ENCODE data around the gene CYP4B1.

CYP4B1 gene

DNA sequence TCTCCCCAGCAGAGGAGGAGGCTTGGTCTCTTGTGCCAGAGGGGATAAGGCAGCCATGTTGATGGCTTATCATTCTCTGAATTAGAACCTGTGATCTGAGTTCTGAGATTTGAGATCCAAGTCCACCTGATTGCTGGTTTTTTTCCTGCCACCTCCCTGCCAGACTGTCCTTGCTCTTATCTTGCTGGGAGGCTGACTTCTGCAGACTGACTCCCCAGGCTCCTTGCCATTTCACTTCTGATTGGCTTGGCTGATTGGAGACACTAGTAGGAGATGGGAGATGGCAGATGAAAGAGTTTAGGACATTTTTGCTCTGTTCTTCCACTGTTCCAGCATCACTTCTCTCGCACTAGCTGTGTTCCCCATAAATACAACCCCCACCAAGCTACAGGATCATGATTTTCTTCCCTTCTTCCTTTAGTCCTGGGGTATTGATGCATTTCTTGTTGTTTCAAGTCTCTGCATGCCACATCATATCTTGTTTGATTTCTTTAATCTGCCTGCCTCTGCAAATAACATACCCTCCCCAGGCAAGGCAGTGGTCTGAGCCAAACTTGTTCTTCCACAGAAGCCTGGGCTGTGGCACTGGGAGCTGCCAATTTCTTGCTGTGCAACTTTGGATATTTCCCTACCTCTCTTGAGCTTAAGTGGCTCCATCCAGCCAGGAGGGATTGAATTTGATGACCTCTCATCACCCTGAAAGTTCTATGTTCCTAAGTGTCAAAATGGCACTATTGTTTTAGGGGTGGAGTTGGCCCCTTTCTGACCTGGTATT is 963 bp upstream of the CYP4B1 start:
- no peak for DNase-seq

DNA sequence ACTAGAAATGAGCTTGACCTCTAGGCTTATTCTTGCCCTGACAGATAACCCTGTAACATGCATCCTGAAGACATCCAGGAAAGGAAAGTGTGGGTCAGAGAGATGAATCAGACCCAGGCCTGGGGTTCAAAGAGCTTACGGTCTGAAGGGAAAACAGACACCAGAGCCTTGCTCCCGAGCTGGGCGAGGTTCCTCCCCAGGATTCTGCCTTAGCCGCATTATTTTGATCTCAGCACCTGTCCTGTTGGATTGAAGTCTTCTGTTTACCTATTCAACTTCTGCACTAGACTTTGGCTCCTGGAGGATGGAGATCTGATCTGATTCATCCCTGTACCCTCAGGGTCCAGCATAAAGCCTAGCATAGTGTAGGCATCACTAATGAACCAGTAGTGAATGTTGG is 1.9 kb downstream of the CYP4B1 start:
- no peak for DNase-seq

DNA sequence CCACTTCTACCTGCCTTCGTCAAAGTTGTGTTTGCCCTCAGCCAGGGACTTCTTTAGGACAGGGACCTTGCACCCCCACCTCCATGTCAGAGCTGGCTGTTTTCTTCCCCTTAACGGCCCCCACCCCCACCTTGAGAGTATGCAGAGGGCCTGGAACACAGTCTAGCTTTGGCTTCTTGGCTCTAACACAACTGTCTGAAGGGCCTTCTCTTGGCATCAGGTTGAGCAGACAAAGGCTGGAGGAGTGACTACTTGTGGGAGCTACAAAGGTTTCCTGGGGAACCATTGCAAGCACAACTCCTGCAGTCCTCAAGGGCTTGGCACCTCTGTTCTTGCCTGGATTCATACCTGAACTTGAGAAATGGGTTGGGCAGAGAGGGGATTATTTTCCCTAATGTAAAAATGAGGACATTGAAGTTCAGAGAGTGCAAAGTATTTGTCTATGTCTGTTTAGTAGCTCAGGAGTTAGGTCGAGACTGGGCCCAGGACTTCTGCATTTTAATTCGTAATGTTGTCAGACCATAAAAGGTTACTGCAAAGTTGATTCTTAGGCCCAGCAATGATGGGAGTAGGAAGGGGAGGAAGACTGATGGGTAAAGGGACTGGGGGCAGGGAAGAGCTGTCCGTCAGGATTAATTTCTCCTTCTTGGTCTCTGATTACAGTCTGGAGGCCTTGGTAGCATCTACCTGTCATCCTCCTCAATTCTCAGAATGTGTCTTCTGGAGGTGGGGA is 2.6 kb downstream of the CYP4B1 start:
- DNase-seq: no peak

DNA sequence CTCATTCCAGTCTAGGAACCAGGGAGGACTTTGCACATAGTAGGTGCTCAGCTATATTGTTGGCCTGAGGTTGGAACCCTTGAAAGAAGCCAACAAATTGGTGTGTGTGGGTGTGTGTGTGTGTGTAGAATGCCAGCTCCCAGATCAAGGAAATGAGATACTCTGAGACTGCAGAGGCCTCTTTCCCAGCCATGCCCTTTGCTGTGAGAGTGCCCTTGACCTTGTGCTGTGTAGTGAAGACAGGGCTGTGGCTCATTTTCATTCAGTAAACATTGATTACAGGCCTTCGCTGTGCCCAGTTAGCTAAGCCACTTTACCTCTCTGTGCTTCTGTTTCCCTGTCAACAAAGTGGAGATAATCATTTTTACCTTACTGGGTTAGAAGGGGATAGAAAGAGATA is 3.2 kb downstream of the CYP4B1 start:
- no peak for DNase-seq

DNA sequence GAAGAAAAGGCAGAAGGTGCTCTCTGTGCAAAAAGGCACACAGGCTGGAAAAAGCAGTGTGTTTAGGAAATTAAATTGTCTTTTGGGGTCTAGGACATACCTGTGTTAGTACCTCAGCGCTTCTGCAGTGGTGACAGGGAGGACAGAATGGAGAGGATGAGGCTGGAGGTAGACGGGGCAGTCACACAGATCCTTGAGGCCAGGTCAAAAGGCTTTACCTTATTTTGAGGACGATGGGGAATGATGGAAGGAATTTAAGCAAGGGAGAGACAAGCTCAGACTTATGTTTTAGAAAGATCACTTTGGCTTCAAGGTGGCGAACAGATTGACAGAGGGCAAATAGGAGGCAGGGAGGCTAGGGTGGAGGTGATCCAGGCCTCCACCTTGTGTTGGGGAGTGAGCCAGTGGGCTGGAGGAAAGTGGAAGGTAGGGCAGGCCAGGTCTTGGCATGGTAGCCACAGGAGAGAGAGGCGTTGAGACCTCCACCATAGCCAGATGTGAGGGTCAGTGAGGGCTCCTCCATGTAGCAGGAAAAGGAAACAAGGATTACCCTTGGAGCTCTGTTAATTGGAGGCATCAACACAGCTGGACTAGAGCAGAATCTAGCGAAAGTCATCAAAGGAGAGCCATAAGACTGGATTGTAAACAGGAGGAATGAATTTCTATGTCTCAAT is 4.2 kb downstream of the CYP4B1 start:
- DNase-seq: no peak

DNA sequence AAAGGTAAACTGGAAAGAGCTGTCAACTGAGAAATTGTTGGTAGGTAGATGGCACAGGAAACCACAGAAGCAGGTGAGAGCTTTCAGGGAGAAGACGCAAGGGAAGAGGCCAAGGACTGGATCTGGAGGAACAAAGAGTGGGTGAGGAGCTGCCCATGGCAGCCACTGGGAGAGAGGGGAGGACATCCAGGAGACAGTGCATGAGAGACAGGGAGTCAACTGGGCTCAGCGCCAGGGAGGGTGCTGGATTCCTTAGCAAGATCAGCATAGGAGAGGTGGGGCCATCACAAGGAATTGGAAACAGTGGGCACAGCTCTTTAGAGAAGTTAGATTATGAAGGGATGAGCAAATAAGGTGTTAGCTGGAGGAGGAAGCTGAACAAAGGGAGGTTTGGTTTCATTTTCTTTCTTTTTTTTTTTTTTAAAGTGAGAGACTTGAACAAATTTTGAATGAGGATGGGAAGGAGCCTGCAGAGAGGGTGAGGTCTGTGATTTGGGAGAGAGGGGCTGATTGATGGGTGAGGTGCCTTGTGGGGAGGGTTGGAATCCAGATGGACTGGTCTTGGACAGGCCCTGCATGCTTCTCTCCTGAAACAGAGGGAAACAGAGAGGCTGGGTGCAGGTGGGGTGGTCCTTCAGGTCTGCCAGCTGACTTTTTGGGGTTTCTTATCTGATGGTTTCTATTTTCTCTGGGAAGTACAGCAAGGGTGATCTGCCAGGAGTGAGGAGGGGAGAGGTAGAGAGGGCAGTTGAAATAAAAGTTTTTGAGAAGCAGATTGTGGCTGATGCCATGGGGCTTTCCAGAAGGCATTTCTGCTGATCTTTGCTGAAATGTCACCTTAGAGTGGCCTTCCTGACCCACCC is 5.4 kb downstream of the CYP4B1 start:
- DNase-seq: no peak

DNA sequence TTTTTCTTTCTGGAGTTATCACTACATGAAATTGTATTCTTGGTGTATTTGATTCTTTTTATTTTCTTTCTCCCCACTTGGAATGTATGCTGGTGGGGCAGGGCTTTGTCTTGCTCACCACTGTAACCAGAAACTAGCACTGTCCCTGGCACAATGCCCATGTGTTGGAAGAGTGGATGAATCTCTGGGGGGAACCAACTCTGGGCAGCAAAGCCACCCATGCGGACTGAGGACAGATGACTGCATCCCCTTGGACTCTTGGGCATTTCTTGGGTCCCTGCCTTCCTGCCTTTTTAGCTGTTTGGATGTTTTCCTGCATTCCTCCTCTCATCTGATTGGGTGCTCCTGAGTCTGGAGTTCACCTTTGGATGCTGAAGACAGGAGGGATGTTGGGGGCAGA is 6.1 kb downstream of the CYP4B1 start:
- no peak for DNase-seq

DNA sequence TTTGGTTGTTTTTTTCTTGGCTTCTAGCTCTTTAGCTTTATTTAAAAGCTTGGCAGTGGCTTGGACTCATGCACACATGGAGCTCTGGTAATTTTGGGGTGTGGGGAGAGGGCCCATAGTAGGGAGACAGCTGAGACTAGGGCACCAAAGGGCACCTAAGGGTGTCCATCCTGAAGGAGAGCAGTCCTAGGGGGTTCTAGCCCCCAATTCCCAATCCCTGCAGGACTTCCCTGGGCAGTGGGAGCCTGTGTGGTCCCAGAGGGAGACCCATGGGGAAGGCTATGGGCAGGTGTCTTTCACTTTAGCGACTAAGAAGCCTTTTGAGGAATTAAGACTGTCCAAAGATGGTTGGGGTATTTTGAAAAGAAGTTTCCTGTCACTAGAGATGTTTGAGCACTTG is 6.9 kb downstream of the CYP4B1 start:
- DNase-seq: no peak

DNA sequence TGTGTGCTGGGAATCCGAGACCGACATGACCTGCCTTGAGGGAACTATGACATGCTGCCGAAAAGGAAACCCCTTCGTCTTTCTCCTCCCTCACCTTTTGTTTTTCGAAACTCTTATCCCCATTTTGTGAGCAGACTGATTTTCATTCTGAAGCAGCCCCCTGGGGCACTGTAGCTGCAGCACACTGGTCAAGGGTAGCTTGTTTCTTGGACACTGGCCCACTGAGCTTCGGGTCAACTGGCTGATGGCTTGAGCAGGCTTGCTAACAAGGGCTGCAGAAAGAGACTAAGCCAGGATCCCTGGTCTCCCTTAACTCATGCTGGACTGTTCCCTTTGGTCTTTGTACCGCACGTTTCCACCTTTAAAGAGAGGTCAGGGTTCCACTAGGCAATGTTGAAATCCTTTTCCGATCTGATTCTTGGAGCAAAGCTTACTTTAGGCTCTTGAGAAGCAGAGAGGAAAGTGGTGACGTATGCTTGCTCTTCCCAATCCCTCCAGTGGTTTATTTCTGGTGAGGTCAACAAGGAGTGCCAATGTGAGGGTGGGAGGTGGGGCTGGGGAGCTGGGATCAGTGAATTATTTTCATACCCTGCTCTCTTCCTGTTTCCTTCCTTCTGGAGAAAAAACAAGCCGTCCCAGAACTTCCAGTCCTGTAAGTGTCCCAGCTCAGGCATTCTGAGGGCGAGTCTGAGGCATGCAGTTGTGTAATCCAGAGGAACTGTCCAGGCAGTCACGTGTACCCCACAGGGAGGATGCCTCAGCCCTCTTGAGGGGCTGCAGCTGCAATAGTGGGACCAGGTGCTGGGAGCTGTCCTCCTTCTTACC is 7.6 kb downstream of the CYP4B1 start:
- DNase-seq: no peak

DNA sequence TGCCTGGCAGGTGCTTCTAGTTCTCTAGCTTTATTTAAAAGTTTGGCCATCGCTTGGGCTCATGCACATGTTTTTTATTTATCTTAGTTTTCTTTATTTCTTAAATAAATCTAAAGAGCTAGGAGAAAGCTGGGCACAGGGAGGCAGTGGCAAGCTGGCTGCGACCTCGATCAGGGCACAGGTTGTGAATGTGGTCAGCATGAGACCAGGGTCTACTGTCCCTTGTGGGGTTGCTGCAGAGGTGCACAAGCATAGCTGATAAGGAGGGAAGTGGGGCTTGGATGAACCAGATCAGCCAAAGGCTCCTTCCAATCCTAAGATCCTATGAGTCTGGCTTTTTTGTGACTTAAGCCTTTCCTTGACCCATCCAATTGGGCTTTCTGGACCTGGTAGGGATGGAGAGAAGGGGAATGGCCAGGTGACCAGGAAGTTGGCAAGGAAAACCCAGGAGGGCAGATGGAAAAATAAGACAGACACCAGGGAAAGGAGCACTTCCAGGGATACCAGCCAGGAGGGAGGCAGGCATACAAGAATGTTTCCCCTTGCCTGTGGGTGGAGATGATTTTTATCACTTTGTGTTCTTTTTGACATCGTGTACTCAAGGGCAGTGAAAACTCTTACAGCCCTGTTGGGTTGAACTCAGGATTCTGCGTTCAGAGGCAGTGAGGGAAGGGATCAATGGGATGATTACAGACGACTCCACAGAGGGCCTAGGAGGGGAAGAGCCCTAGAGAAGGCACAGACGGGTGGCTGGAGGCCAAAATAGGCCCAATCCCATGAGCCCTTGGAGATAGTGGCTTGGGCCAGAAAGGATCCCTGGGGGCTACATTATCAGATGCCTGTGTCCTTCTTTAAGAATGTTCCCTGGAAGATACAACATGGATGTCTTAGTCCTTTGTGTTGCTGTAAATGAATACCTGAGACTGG is 8.5 kb downstream of the CYP4B1 start:
- DNase-seq: no peak

DNA sequence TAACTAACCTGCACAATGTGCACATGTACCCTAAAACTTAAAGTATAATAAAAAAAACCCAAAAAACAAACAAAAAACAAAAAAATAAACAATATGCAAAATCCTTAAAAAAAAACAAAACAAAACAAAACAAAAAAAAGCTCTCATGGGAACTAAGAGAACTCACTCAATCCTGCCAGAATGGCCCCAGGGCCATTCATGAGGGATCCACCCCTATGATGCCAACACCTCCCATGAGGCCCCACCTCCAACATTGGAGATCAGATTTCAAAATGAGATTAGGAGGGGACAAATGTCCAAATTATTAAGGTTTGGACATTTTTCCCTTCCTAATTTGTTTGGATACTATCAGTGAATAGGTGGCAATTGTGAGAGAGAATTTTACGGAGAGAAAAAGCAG is 10.2 kb downstream of the CYP4B1 start:
- no peak for DNase-seq

DNA sequence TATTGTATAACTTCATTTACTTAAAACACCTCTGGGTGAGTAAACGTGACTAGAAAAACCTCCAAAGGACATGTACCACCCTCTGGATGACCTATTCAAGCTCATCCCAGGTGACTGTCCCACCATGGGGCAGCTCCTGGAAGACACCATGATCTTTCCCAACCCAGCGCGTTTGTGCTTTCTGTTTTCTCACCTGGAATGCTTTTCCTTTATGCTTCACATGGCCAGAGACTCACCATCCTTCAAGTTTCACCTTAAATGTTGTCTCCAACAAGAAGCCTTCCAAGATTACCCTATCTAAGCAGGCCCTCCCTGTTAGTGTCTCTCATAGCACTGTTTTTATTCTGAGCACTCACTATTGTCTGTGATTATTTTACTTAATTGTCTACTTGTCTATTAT is 11.1 kb downstream of the CYP4B1 start:
- no peak for DNase-seq

DNA sequence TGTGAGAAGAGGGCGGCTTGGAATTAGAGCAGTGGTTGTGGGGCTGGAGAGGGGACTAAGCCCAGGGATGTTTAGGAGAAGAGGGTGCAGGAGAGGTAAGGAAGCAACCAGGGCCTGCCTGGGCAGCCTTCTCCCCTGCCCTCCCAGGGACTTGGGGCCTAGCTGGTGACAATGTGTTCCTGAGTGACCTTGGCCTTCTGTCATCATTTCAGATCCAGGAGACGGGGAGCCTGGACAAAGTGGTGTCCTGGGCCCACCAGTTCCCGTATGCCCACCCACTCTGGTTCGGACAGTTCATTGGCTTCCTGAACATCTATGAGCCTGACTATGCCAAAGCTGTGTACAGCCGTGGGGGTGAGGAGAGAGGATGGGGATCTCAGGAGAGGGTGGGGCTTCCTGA is 11.8 kb downstream of the CYP4B1 start:
- no peak for DNase-seq

DNA sequence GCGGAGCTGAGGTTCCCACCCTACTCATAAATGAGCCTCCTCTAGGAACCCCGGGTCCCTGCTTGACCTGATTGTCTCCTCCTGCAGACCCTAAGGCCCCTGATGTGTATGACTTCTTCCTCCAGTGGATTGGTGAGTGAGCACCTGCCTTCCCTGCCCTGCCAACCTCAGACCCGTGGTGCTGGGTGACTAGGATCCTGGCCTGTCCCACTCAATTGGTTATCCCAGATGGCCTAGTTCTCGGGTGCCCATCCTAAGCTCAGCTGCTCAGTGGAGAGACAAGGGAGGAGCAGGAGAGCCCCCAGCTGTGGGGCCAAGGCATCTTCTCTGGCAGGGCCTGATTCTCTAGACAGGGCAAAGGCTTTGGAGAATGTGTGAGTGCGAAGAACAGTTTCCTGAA is 12.2 kb downstream of the CYP4B1 start:
- no peak for DNase-seq

DNA sequence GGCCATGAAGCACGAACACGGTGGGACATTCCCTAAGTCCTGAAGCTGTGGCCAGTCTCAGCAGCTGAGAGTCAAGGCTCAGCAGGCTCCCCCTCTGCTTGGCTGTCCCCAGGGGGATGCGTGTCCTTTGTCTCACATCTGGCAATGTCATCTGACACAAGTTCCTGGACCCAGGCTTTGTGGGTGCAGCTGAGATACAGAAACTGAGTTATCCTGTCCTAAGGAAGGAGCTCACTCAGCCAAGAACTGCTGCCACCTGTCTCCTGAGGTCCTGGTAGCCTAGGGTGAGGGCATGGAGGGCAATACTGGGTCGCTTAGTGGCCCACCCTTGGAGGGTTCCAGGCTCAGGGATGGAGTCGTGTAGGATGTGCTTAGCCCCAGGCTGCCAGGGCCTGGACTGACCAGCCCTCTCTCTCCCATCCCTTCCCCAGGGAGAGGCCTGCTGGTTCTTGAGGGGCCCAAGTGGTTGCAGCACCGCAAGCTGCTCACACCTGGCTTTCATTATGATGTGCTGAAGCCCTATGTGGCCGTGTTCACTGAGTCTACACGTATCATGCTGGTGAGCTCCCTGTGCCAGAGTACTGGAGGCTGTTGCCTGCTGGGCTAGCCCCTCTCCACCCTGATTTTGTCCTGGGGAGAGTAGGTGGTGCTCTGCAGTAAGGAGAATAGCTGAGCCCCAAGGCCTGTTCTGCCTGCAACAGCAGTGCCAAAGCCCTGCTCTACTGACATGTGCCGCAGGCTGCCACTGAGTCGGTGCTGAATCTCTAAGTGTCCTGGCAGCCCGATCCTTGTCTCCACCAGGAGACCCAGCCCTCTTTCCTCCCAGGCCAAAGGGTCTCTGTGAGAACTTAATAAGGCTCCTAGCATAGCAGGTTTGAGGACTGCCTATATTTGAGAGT is 13.5 kb downstream of the CYP4B1 start:
- DNase-seq: no peak

DNA sequence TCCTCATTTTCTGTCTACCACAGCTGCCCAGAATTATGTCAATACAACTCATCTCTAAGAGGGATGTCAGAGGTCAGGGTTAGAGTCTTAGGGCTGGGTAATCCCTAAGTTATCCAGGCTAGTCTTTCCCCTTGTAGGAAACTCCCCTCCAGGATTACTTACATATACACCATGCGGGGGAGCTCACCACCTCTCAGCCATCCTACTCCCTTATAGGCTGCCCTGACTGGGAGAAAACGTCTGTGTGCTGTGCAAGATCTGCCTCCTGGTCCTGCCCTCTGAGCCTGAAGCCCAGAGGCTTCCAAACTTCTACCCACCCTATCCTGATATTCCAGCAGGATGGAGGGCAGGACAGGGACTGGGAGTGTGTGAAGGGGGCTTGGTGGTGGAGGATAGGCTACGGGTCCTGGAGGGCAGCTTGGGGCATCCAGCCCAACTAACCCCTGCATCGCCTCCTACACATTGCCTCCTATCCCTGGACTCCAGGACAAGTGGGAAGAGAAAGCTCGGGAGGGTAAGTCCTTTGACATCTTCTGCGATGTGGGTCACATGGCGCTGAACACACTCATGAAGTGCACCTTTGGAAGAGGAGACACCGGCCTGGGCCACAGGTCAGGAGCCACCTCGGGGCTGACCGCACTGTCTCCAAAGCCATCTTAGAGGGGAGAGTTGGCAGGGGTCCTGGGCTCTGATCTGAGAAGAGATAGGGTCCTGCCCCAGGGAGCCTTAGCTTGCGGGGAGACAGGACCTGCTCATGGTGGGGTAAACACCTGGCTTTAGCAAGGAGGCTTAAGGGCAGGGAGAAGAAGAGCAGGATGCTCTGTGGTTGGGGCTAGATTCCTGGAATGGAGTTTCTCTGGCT is 14.4 kb downstream of the CYP4B1 start:
- no peak for DNase-seq

DNA sequence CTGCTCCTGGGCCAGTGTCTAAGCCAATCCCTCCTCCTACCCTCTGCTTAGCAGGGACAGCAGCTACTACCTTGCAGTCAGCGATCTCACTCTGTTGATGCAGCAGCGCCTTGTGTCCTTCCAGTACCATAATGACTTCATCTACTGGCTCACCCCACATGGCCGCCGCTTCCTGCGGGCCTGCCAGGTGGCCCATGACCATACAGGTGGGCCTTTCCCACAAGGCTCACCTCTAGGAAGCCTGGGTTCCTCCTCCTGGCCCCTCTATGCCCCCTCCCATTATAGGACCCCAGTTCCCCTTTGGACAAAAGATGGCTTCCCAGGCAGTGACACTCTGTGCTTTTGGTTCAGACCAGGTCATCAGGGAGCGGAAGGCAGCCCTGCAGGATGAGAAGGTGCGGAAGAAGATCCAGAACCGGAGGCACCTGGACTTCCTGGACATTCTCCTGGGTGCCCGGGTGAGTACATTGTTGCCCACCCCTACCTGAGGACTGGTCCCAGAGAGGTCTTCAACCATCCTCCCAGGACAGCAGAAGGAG is 15.1 kb downstream of the CYP4B1 start:
- DNase-seq: no peak

DNA sequence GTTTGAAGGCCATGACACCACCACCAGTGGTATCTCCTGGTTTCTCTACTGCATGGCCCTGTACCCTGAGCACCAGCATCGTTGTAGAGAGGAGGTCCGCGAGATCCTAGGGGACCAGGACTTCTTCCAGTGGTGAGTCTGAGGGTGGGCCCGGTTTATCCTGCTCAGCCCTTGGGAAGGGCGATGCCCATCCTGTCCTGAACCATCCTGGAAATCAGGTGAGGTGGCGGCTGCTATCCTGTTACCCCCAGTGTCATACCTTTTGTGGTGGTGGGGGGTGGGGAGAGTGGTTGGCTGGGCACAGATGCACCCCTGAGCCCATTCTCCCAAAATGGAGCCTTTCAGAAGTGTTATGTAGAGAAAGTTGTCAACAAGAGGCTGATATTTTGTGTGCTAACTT is 16.3 kb downstream of the CYP4B1 start:
- DNase-seq: no peak

DNA sequence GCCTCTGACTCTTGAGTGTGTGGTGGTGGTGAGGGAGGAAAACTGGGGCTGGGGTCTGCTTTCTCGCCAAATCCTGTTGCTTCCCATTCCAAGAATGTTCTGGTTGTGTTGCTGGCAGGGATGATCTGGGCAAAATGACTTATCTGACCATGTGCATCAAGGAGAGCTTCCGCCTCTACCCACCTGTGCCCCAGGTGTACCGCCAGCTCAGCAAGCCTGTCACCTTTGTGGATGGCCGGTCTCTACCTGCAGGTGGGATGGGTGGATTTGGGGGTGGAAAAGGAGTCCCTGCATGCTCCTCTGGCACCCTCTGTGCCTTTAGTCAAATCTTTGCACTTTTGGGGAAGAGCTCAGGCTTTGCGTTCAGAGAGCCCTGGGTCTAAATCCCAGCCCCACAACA is 18.1 kb downstream of the CYP4B1 start:
- DNase-seq: no peak
